Measurements from ENCODE around the gene SNX20. TPM values are rescaled to one million over a fixed set of nuclear protein-coding genes. Genes with fewer than 3 reads are reported as not detected.

SNX20 gene, protein sequence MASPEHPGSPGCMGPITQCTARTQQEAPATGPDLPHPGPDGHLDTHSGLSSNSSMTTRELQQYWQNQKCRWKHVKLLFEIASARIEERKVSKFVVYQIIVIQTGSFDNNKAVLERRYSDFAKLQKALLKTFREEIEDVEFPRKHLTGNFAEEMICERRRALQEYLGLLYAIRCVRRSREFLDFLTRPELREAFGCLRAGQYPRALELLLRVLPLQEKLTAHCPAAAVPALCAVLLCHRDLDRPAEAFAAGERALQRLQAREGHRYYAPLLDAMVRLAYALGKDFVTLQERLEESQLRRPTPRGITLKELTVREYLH
- total RNA-seq: 1 to 10 TPM in 2 of 4 donors, under 1 TPM in 2; 0.81 to 2.1 (median 1.2) TPM

DNA sequence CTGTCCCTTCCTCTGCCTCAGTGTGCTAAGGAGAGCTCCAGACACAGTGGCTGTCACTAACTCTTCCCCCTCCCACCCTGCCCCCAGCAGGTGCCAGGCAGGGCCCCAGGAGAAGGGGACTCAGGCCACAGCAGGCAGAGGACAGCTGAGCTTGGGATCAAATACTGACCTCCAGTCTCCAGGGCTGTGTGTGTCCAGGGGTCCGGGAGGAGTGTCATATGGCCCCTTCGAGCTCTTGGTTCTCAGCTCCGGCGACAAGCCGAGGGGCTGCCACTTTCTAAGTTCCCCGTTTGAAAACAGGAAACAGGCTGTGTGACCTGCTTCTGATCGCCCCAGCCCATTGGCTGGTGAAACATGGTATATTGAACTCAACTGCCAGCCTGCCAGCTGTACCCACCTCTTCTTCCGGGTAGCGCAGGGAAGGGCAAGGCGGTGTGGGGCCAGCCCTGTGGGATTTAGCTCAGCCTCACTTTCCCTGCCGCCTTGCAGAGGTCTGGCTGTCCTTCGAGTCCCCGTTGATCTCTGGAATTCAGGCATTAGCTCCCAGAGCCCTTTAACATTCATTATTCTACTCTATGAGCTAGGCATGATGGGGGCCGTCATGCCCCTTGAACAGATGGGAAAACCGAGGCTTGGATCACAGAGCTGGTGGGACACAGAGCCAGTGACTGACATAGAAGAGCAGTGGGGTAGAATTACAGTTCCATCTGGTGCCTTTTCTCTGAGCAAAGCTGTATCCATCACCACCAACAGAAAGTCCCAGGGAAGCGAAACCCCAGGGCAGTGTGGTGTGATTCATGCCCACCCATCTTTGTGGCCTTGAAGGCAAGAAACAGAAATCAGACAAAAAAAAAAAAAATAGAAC, at the start of gene SNX20:
SNX20 (minus strand) TSS at position 292 of the 865 bp plus-strand sequence. CDS start 3,786 bp downstream, outside the sequence.
- TF ChIP-seq POLR2A (IDR thresholded peaks at IDR 0.05) (no peak), POLR2AphosphoS5 (IDR thresholded peaks at IDR 0.05) (no peak), EP300 (IDR thresholded peaks at IDR 0.05) (no peak)
- TF ChIP-seq, protein P1, sequence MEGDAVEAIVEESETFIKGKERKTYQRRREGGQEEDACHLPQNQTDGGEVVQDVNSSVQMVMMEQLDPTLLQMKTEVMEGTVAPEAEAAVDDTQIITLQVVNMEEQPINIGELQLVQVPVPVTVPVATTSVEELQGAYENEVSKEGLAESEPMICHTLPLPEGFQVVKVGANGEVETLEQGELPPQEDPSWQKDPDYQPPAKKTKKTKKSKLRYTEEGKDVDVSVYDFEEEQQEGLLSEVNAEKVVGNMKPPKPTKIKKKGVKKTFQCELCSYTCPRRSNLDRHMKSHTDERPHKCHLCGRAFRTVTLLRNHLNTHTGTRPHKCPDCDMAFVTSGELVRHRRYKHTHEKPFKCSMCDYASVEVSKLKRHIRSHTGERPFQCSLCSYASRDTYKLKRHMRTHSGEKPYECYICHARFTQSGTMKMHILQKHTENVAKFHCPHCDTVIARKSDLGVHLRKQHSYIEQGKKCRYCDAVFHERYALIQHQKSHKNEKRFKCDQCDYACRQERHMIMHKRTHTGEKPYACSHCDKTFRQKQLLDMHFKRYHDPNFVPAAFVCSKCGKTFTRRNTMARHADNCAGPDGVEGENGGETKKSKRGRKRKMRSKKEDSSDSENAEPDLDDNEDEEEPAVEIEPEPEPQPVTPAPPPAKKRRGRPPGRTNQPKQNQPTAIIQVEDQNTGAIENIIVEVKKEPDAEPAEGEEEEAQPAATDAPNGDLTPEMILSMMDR (IDR thresholded peaks at IDR 0.05): no peak
- H3K9me3 ChIP-seq: no peaks in the 10 kb centered on the region
- H3K4me1 ChIP-seq: peaks cover 6% of the 10 kb centered on the region
- peak within 1 kb of the TSS; percentile 30 for H3K4me3 ChIP-seq
- DNase-seq (ENCODE audit: low spot score in 2 of 2): no peak
- no peaks in the 10 kb centered on the region for H3K36me3 ChIP-seq
- no peaks in the 10 kb centered on the region for H3K27me3 ChIP-seq
- 61% methylated on average over 13 of the region's 16 CpGs for WGBS
- H3K27ac ChIP-seq: peak within 1 kb of the TSS; percentile 7

GRCh38 chr16:50724306-50724705, 43.2 kb upstream of the SNX20 start:
- Histone ChIP-seq H3K36me3 (peaks cover 3% of the 10 kb centered on the region), H3K4me1 (peaks cover 16% of the 10 kb centered on the region), H3K4me3 (no peak overlapping the region), H3K27ac (no peak overlapping the region), H3K27me3 (no peaks in the 10 kb centered on the region), H3K9me3 (no peaks in the 10 kb centered on the region)
- TF ChIP-seq EP300 (IDR thresholded peaks at IDR 0.05) (no peak), POLR2AphosphoS5 (IDR thresholded peaks at IDR 0.05) (no peak), POLR2A (IDR thresholded peaks at IDR 0.05) (no peak)
- TF ChIP-seq, protein P1 (IDR thresholded peaks at IDR 0.05): no peak
- no peak for DNase-seq (ENCODE audit: low spot score in 2 of 2)

DNA sequence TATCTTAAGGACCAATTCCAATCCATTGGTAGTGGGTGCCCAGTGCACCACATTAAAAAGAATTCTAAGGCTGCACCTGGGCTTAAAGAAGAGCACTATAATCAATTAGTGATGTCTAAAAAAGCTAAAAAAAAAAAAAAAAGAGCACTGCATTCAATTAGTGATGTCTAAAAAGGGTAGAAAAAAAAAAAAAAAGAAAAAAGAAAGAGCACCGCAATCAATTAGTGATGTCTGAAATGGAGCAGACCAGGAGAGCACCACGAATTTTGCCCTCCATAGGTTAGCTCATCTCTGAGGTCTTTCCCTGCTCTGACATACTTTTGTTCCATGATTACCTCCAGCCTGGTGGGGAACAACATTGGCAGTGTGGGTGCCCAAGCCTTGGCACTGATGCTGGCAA, 41.8 kb upstream of the SNX20 start:
- no peaks in the 10 kb centered on the region for H3K9me3 ChIP-seq
- WGBS: 95% methylated on average over 2 of the region's 2 CpGs
- H3K27me3 ChIP-seq: no peaks in the 10 kb centered on the region
- peaks cover 28% of the 10 kb centered on the region for H3K4me1 ChIP-seq
- no peak overlapping the region for H3K27ac ChIP-seq
- H3K4me3 ChIP-seq: no peak overlapping the region
- no peak for DNase-seq (ENCODE audit: low spot score in 2 of 2)
- H3K36me3 ChIP-seq: peaks cover 3% of the 10 kb centered on the region
- TF ChIP-seq, protein P1 (IDR thresholded peaks at IDR 0.05): no peak
- TF ChIP-seq POLR2A (IDR thresholded peaks at IDR 0.05) (no peak), EP300 (IDR thresholded peaks at IDR 0.05) (no peak), POLR2AphosphoS5 (IDR thresholded peaks at IDR 0.05) (no peak)

GRCh38 chr16:50722405-50722737, 41.3 kb upstream of the SNX20 start:
- no peak overlapping the region for H3K27ac ChIP-seq

More at GRCh38 chr16:50722405-50722737, 41.3 kb upstream of the SNX20 start:
- TF ChIP-seq, protein P1 (IDR thresholded peaks at IDR 0.05): no peak
- TF ChIP-seq EP300 (IDR thresholded peaks at IDR 0.05): no peak
- TF ChIP-seq POLR2A (IDR thresholded peaks at IDR 0.05): no peak
- TF ChIP-seq POLR2AphosphoS5 (IDR thresholded peaks at IDR 0.05): no peak
- Histone ChIP-seq H3K36me3 (peaks cover 3% of the 10 kb centered on the region), H3K27me3 (no peaks in the 10 kb centered on the region), H3K4me1 (peaks cover 28% of the 10 kb centered on the region), H3K9me3 (no peaks in the 10 kb centered on the region), H3K4me3 (no peak overlapping the region)
- DNase-seq (ENCODE audit: low spot score in 2 of 2): no peak
- 100% methylated on average over 1 of the region's 1 CpG for WGBS

Data from suprapubic skin (tissue), 4 donors.